ENCODE data around the gene EFCAB6.

Gene EFCAB6

GRCh38 chr22:43642319-43643206, 169.5 kb downstream of the EFCAB6 start:
- DNase-seq (ENCODE audit: low read depth in 3 of 3, low spot score in 1 of 3), result no peak

- no peak for DNase-seq (ENCODE audit: low read depth in 3 of 3, low spot score in 1 of 3)
These were observed 172.7 kb downstream of the EFCAB6 start for GRCh38 chr22:43639228-43639948.

GRCh38 chr22:43637275-43638260, 174.5 kb downstream of the EFCAB6 start:
- DNase-seq (ENCODE audit: low read depth in 3 of 3, low spot score in 1 of 3), result no peak

GRCh38 chr22:43636086-43636485, 176.0 kb downstream of the EFCAB6 start:
- DNase-seq (ENCODE audit: low read depth in 3 of 3, low spot score in 1 of 3), result no peak

GRCh38 chr22:43635101-43635500, 177.0 kb downstream of the EFCAB6 start:
- no peak for DNase-seq (ENCODE audit: low read depth in 3 of 3, low spot score in 1 of 3)

GRCh38 chr22:43634316-43634715, 177.8 kb downstream of the EFCAB6 start:
- DNase-seq (ENCODE audit: low read depth in 3 of 3, low spot score in 1 of 3), result no peak

- DNase-seq (ENCODE audit: low read depth in 3 of 3, low spot score in 1 of 3), result no peak
These were observed 178.3 kb downstream of the EFCAB6 start for GRCh38 chr22:43633631-43634285.

- no peak for DNase-seq (ENCODE audit: low read depth in 3 of 3, low spot score in 1 of 3)
These were observed 180.3 kb downstream of the EFCAB6 start for GRCh38 chr22:43631846-43632245.

- DNase-seq (ENCODE audit: low read depth in 3 of 3, low spot score in 1 of 3), result no peak
These were observed 180.9 kb downstream of the EFCAB6 start for GRCh38 chr22:43631201-43631600.

- no peak for DNase-seq (ENCODE audit: low read depth in 3 of 3, low spot score in 1 of 3)
These were observed 181.7 kb downstream of the EFCAB6 start for GRCh38 chr22:43630451-43630850.

- no peak for DNase-seq (ENCODE audit: low read depth in 3 of 3, low spot score in 1 of 3)
These were observed 183.9 kb downstream of the EFCAB6 start for GRCh38 chr22:43628250-43628649.

- no peak for DNase-seq (ENCODE audit: low read depth in 3 of 3, low spot score in 1 of 3)
These were observed 184.5 kb downstream of the EFCAB6 start for GRCh38 chr22:43627485-43628213.

GRCh38 chr22:43625242-43625641, 186.9 kb downstream of the EFCAB6 start:
- no peak for DNase-seq (ENCODE audit: low read depth in 3 of 3, low spot score in 1 of 3)

GRCh38 chr22:43624144-43624998, 187.7 kb downstream of the EFCAB6 start:
- DNase-seq (ENCODE audit: low read depth in 3 of 3, low spot score in 1 of 3), result no peak

- DNase-seq (ENCODE audit: low read depth in 3 of 3, low spot score in 1 of 3), result no peak
These were observed 189.2 kb downstream of the EFCAB6 start for GRCh38 chr22:43622886-43623285.

GRCh38 chr22:43620197-43620596, 191.9 kb downstream of the EFCAB6 start:
- DNase-seq (ENCODE audit: low read depth in 3 of 3, low spot score in 1 of 3), result no peak

GRCh38 chr22:43618517-43618916, 193.6 kb downstream of the EFCAB6 start:
- DNase-seq (ENCODE audit: low read depth in 3 of 3, low spot score in 1 of 3), result no peak

- no peak for DNase-seq (ENCODE audit: low read depth in 3 of 3, low spot score in 1 of 3)
These were observed 195.5 kb downstream of the EFCAB6 start for GRCh38 chr22:43616645-43617044.

- no peak for DNase-seq (ENCODE audit: low read depth in 3 of 3, low spot score in 1 of 3)
These were observed 211.8 kb downstream of the EFCAB6 start for GRCh38 chr22:43600265-43600664.
